Liver (tissue), 3 donors: ENCODE results near the gene SPTB.

ENCODE experiments used
- ATF3 ChIP-seq: IDR thresholded peaks from 2 replicates; pipeline ENCODE4 v1.6.1; 2016; ENCODE audit warnings: antibody characterized with exemption
- CTCF ChIP-seq: fragments of 150-350 bp; IDR thresholded peaks from 2 replicates; pipeline ENCODE4 v1.5.1; 2017; ENCODE audit warnings: improper control_type of control experiment, low read depth, low read length; ENCODE audit not compliant: missing input control
- EGR1 ChIP-seq, 2 donors: IDR thresholded peaks; 2 replicates each; pipeline ENCODE4 v1.6.1; 2016 to 2018; ENCODE audit warnings: antibody characterized with exemption in 2 of 2, low read depth in 2 of 2
- GABPA ChIP-seq, 2 donors: IDR thresholded peaks in 1 of 2; conservative IDR thresholded peaks in 1 of 2; 2 replicates each; pipeline ENCODE4 v1.6.1; 2016; ENCODE audit warnings: antibody characterized with exemption in 2 of 2, mild to moderate bottlenecking in 1 of 2, moderate library complexity in 1 of 2
- JUND ChIP-seq, 2 donors: IDR thresholded peaks; 2 replicates each; pipeline ENCODE4 v1.6.1; 2016; ENCODE audit warnings: antibody characterized with exemption in 2 of 2
- MAX ChIP-seq: IDR thresholded peaks from 2 replicates; pipeline ENCODE4 v1.6.1; 2016; ENCODE audit warnings: antibody characterized with exemption
- NR2F2 ChIP-seq: IDR thresholded peaks from 2 replicates; pipeline ENCODE4 v1.6.1; 2016; ENCODE audit warnings: antibody characterized with exemption
- RAD21 ChIP-seq, 2 donors: IDR thresholded peaks; 2 replicates each; pipeline ENCODE4 v1.6.1; 2016; ENCODE audit warnings: antibody characterized with exemption in 2 of 2, mild to moderate bottlenecking in 2 of 2
- REST ChIP-seq: IDR thresholded peaks from 2 replicates; pipeline ENCODE4 v1.6.1; 2016; ENCODE audit warnings: antibody characterized with exemption, mild to moderate bottlenecking
- SP1 ChIP-seq: IDR thresholded peaks from 2 replicates; pipeline ENCODE4 v1.6.1; 2018; ENCODE audit warnings: antibody characterized with exemption, mild to moderate bottlenecking
- TAF1 ChIP-seq: conservative IDR thresholded peaks from 2 replicates; pipeline ENCODE4 v1.6.1; 2016; ENCODE audit warnings: antibody characterized with exemption, mild to moderate bottlenecking
- YY1 ChIP-seq: IDR thresholded peaks from 2 replicates; pipeline ENCODE4 v1.6.1; 2016; ENCODE audit warnings: antibody characterized with exemption, mild to moderate bottlenecking
- ZBTB33 ChIP-seq: IDR thresholded peaks from 2 replicates; pipeline ENCODE4 v1.6.1; 2016; ENCODE audit warnings: antibody characterized with exemption
- donor health status: healthy.
- donor health status: healthy.

- TF ChIP-seq RAD21 (IDR thresholded peaks at IDR 0.05) (no peak), CTCF (no peak), MAX (no peak), TAF1 (no peak), REST (no peak), NR2F2 (no peak), ATF3 (no peak), ZBTB33 (no peak), GABPA (IDR thresholded peaks at IDR 0.05 in 1 of 2, conservative IDR thresholded peaks at IDR 0.05 in 1 of 2) (no peak), EGR1 (IDR thresholded peaks at IDR 0.05; ENCODE audit: low read depth in 2 of 2) (no peak), YY1 (no peak), JUND (IDR thresholded peaks at IDR 0.05) (no peak), SP1 (no peak)
Observed at GRCh38 chr14:64763801-64764621, 115.7 kb downstream of the SPTB start.
